Stomach (tissue), 4 donors: ENCODE measurements around the gene HEATR9.

ENCODE experiments used
- POLR2A ChIP-seq, 4 donors: fragments of 450-650 bp; IDR thresholded peaks; one replicate each; pipeline ENCODE4 v1.6.1; 2016; ENCODE audit warnings: antibody characterized with exemption in 4 of 4, control low read depth in 2 of 4, mild to moderate bottlenecking in 1 of 4, moderate library complexity in 1 of 4
- POLR2AphosphoS5 ChIP-seq, 3 donors: sonication (generic); formaldehyde crosslinking; IDR thresholded peaks; one replicate each; pipeline ENCODE4 v1.6.1; 2016; ENCODE audit warnings: antibody characterized with exemption in 3 of 3
- TF ChIP-seq, protein P1 (sequence below), 7 experiments: fragments of 450-650 bp in 4 of 7; fragments of 200-600 bp in 3 of 7; sonication (generic) in 3 of 7; IDR thresholded peaks; one replicate each; pipeline ENCODE4 v1.5.1; 2016 to 2019; ENCODE audit warnings: antibody characterized with exemption in 7 of 7, control low read depth in 2 of 7, mild to moderate bottlenecking in 1 of 7

DNA sequence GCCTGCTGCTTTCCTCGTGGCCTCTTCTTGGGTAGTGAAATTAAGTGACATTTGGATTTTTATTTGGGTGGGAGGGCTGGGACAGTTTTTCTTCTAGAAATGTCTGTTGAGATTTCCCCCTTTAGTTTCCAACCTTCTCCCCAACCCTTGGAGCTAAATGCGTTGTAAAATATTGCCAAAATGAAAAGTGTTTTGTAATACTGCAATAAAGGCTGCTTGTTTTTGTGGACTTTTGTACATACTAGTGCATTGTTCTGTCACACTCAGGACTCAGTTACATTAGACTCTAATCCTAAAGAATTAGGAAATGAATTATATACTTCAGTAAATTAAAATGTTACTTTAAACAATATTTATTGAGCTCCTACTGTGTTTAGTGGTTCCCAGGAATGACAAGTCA, 21.7 kb downstream of the HEATR9 start:
- no peak for TF ChIP-seq POLR2A (IDR thresholded peaks at IDR 0.05)
- TF ChIP-seq POLR2AphosphoS5 (IDR thresholded peaks at IDR 0.05) = no peak
- TF ChIP-seq, protein P1, sequence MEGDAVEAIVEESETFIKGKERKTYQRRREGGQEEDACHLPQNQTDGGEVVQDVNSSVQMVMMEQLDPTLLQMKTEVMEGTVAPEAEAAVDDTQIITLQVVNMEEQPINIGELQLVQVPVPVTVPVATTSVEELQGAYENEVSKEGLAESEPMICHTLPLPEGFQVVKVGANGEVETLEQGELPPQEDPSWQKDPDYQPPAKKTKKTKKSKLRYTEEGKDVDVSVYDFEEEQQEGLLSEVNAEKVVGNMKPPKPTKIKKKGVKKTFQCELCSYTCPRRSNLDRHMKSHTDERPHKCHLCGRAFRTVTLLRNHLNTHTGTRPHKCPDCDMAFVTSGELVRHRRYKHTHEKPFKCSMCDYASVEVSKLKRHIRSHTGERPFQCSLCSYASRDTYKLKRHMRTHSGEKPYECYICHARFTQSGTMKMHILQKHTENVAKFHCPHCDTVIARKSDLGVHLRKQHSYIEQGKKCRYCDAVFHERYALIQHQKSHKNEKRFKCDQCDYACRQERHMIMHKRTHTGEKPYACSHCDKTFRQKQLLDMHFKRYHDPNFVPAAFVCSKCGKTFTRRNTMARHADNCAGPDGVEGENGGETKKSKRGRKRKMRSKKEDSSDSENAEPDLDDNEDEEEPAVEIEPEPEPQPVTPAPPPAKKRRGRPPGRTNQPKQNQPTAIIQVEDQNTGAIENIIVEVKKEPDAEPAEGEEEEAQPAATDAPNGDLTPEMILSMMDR (IDR thresholded peaks at IDR 0.05) = no peak
